Mesodermal cell (in vitro differentiated cells): Measurements from ENCODE around the gene POFUT2.

Source experiments
- H3K27ac ChIP-seq: 2 replicates; pipeline ENCODE4 v1.7.0; 2013; ENCODE audit warnings: mild to moderate bottlenecking, low read depth, low read length, moderate library complexity; ENCODE audit not compliant: severe bottlenecking
- H3K36me3 ChIP-seq: 2 replicates; pipeline ENCODE4 v1.7.1; 2013; ENCODE audit warnings: mild to moderate bottlenecking, low read length, moderate library complexity; ENCODE audit not compliant: control insufficient read depth, insufficient read depth
- H3K4me1 ChIP-seq: one replicate; pipeline ENCODE4 v1.7.1; 2013; ENCODE audit warnings: mild to moderate bottlenecking, low read length; ENCODE audit not compliant: insufficient read depth, control insufficient read depth, poor library complexity, severe bottlenecking
- H3K4me3 ChIP-seq: 2 replicates; pipeline ENCODE4 v1.7.0; 2013; ENCODE audit warnings: low read length, control low read depth, mild to moderate bottlenecking; ENCODE audit not compliant: insufficient read depth, poor library complexity, severe bottlenecking; ENCODE audit errors: extremely low read depth
- H3K9me3 ChIP-seq: 2 replicates; pipeline ENCODE4 v1.7.1; 2013; ENCODE audit warnings: mild to moderate bottlenecking, low read length, moderate library complexity; ENCODE audit not compliant: control insufficient read depth
- WGBS, 2 experiments: methylation state at CpG; one replicate each; pipeline ENCODE4 v1.1.5; 2013; ENCODE audit warnings: missing lambda C conversion rate in 2 of 2; ENCODE audit not compliant: insufficient coverage in 2 of 2; 5-methylcytosine and 5-hydroxymethylcytosine counted together

POFUT2 gene

DNA sequence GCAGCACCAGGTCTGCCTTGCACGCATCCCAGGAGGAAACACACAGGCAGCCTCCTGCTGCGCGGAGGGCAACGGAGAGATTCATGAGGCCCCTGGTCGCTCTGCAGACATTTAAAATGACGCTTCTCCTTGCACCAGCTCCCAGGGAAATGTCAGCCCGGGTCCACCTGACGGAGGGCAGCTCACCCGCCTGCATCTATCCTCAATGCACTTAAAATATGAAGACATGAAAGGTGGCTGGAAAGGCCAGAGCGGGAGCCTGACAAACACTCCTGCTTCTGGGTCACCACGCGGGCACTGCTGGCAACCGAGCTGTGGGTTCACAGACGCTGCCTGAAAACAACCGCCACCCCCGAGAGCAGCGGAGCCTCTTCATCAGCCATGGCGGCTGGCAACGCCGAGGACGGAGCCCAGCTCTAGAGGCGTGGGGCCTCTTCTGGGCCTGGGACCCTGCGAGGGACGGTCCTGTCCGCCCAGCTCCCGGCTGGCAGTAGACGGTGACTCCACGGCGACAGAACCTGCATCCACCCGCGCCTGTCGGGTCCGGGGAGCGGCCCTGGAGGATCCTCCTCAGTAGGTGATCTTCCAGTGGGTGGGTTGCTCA lies 22.7 kb downstream of the POFUT2 start:
- no peak overlapping the region for H3K4me3 ChIP-seq
- WGBS, 2 experiments: 96 to 97% methylated on average over 30 to 33 of the region's 34 CpGs
- peaks cover 4% of the 10 kb centered on the region for H3K4me1 ChIP-seq
- H3K27ac ChIP-seq: no peak overlapping the region
- peaks cover 64% of the 10 kb centered on the region for H3K36me3 ChIP-seq
- H3K9me3 ChIP-seq: no peaks in the 10 kb centered on the region

- Histone ChIP-seq H3K27ac (no peak overlapping the region), H3K36me3 (peaks cover 57% of the 10 kb centered on the region), H3K4me1 (peaks cover 4% of the 10 kb centered on the region), H3K4me3 (no peak overlapping the region), H3K9me3 (no peaks in the 10 kb centered on the region)
- WGBS, 2 experiments: 94 to 97% methylated on average over 10 to 12 of the region's 23 CpGs
Observed at GRCh38 chr21:45264146-45264911, 23.4 kb downstream of the POFUT2 start.

DNA sequence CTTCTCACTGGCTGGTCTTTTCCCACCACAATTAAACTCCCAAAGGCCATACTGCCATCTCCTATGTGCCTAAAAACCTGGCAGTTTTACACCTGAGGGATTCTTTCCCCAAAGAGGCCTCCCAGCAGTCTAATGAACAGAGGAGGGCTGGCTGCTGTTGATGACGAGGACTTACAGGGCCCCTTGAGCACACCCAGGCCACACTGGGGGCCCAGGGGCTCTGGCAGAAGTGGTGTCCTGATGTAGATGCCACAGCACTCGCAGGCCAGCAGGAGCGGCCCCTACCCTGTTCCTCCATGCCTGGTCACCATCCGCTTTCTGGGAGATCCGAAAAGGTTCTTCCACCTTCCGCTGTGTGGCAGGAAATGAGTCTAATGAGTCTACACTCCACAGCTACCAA lies 24.2 kb downstream of the POFUT2 start:
- Histone ChIP-seq H3K4me1 (peaks cover 4% of the 10 kb centered on the region), H3K4me3 (no peak overlapping the region), H3K36me3 (peaks cover 57% of the 10 kb centered on the region), H3K27ac (no peak overlapping the region), H3K9me3 (no peaks in the 10 kb centered on the region)
- WGBS, 2 experiments: 91 to 98% methylated on average over 4 to 5 of the region's 6 CpGs

GRCh38 chr21:45262616-45263015 lies 25.1 kb downstream of the POFUT2 start:
- 91% methylated on average over 8 to 9 of the region's 11 CpGs for WGBS, 2 experiments
- Histone ChIP-seq H3K36me3 (peaks cover 54% of the 10 kb centered on the region), H3K9me3 (no peaks in the 10 kb centered on the region), H3K4me1 (peaks cover 6% of the 10 kb centered on the region), H3K27ac (no peak overlapping the region), H3K4me3 (no peak overlapping the region)

- WGBS, 2 experiments: 96 to 99% methylated on average over 7 of the region's 7 CpGs
- Histone ChIP-seq H3K4me1 (peaks cover 11% of the 10 kb centered on the region), H3K27ac (no peak overlapping the region), H3K36me3 (peaks cover 49% of the 10 kb centered on the region), H3K9me3 (no peaks in the 10 kb centered on the region), H3K4me3 (no peak overlapping the region)
Observed at GRCh38 chr21:45262041-45262581, 25.6 kb downstream of the POFUT2 start.

GRCh38 chr21:45261093-45261492 lies 26.6 kb downstream of the POFUT2 start:
- peaks cover 17% of the 10 kb centered on the region for H3K4me1 ChIP-seq
- peaks cover 39% of the 10 kb centered on the region for H3K36me3 ChIP-seq
- no peak overlapping the region for H3K27ac ChIP-seq
- WGBS, 2 experiments: 98 to 99% methylated on average over 8 to 10 of the region's 10 CpGs
- H3K9me3 ChIP-seq: no peaks in the 10 kb centered on the region
- H3K4me3 ChIP-seq: no peak overlapping the region

DNA sequence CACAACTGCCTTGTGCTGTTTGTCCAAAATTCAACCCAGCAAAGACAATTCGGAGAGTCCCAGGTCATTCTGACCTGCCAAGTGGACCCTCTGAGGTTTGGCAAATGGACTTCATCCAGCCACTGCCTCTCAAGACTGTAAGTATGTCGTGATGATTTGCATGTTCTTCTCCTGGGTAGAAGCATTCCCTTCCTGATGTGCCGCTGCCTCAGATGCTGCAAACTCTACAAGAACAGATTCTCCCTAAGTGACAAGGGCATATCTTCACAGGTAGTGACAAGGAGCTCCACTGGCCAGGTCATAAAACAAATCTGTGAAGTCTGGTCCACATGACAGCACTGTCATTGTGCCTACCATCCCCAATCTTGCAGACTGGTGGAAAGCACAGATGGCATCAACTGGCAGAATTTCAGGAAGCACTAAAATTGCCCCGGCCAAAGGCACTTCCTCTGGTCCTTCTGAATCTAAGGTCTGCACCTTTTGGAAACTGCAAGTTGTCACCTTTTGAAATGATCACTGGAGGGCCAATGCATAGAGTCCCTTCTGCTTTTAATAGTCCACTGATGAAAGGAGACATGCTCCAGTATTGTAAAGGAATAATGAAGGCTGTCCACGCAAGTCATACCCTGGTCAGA lies 27.4 kb downstream of the POFUT2 start:
- Histone ChIP-seq H3K27ac (no peak overlapping the region), H3K4me1 (peaks cover 17% of the 10 kb centered on the region), H3K4me3 (no peak overlapping the region), H3K36me3 (peaks cover 31% of the 10 kb centered on the region), H3K9me3 (no peaks in the 10 kb centered on the region)
- 83 to 85% methylated on average over 5 of the region's 5 CpGs for WGBS, 2 experiments

DNA sequence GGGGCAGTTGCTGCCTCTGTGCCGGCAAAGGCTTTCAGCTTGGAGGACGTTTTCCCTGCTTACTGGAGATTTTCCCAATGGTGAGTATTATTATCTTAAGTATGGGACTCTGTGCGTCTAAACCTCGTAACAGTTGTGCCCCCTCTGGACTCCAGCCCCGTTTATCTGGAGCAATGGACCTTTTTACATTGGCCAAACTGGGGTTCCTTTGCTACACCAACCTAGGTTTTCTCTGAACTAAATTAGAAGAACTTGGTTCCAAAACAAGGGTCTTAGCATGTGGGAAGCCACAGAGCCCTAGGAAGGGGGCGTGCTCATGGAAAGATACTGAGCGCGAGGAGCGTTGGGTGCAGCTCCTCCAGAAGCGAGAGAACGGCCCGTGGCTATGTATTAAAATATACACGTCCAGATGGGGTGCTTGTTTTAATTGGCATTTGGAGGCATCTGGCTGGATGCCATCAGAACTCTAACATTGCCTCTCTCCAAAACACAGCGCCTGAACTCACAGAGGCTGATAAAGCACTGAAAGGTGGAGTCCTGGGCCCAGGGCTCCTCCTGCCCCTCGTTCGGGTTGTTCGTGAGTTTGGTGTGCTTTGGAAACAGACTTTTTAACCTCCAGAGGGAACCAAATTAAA lies 28.4 kb downstream of the POFUT2 start:
- peaks cover 17% of the 10 kb centered on the region for H3K4me1 ChIP-seq
- no peaks in the 10 kb centered on the region for H3K9me3 ChIP-seq
- H3K4me3 ChIP-seq: no peak overlapping the region
- H3K36me3 ChIP-seq: peaks cover 21% of the 10 kb centered on the region
- no peak overlapping the region for H3K27ac ChIP-seq
- WGBS, 2 experiments: 92 to 96% methylated on average over 11 to 12 of the region's 17 CpGs

DNA sequence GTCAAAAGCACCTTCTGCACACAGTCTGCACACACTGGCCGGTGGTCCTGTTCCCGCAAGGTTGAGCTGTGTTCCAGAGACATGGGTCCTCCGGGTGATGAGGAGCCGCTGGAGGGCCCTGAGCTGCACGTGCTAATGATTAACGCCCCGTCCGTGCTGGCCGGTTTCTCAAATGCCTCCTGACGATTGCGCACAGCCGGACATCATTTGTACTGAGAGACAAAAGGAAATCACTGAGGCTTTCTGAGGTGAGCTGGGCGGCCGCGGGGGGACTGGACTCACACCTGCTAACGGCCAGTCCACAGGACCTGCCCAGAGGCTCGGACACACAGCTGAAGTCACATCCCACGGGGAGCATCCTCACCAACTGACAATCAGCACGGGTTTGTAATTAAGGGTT lies 29.2 kb downstream of the POFUT2 start:
- WGBS, 2 experiments: 88 to 92% methylated on average over 18 to 19 of the region's 19 CpGs
- Histone ChIP-seq H3K36me3 (peaks cover 13% of the 10 kb centered on the region), H3K4me1 (peaks cover 22% of the 10 kb centered on the region), H3K27ac (no peak overlapping the region), H3K4me3 (no peak overlapping the region), H3K9me3 (no peaks in the 10 kb centered on the region)

DNA sequence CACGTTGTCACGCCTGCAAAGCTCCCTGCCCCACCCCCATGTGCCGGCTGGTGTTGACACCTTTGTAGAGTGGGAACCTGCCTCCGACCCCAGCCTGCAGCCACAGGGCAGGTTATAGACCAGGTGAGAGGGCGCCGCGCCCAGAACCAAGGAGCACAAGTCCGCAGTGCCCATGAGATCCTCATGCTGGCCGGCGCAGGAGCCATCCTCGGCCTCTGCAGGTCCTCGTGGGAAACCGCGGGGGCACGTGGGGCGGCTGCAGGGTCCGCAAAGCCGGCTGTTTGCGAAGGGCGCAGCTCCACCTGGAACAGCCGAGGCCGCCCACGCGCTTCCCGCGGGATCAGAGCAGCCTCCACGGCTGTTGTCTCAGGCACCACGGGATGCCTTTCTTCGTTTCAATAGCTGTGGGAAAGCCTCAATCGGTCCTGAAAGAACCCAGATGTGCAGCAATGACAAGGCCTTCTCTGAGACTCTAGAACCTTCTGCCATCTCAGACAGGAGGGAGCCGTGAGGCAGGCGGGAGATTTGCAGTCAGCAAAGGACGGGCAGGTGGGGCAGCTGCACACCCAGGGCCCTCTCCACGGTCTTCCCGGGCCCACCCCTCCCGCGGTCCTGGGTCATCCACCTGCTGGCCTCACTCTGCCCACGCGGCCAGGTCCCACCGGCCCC lies 29.9 kb downstream of the POFUT2 start:
- H3K4me1 ChIP-seq: peaks cover 28% of the 10 kb centered on the region
- 83 to 84% methylated on average over 37 to 39 of the region's 40 CpGs for WGBS, 2 experiments
- peaks cover 6% of the 10 kb centered on the region for H3K36me3 ChIP-seq
- H3K4me3 ChIP-seq: no peak overlapping the region
- H3K27ac ChIP-seq: peak overlapping the region; percentile 78
- no peaks in the 10 kb centered on the region for H3K9me3 ChIP-seq
